Osteoblast (primary cell): ENCODE results near the gene CPA5. TPM values are rescaled to one million over a fixed set of nuclear protein-coding genes. Genes with fewer than 3 reads are reported as not detected.

Source experiments
- DNase-seq: peaks from one replicate; pipeline ENCODE4 v3.0.0; 2011; ENCODE audit warnings: low spot score, mixed read lengths; ENCODE audit not compliant: insufficient read length; ENCODE audit errors: missing footprints
- H2AFZ ChIP-seq: 2 replicates; pipeline ENCODE4 v1.6.0; 2011; ENCODE audit warnings: mild to moderate bottlenecking, low read length
- H3K27ac ChIP-seq: 2 replicates; pipeline ENCODE4 v1.5.1; 2011; ENCODE audit warnings: mild to moderate bottlenecking, low read depth, low read length, moderate library complexity
- H3K27me3 ChIP-seq: 2 replicates; pipeline ENCODE4 v1.6.0; 2012; ENCODE audit warnings: mild to moderate bottlenecking, control low read depth, inconsistent platforms, low read length, moderate library complexity; ENCODE audit not compliant: insufficient read depth
- H3K36me3 ChIP-seq: 2 replicates; pipeline ENCODE4 v1.5.1; 2011; ENCODE audit warnings: mild to moderate bottlenecking, low read length, control low read depth, moderate library complexity; ENCODE audit not compliant: insufficient read depth
- H3K4me1 ChIP-seq: 2 replicates; pipeline ENCODE4 v1.5.1; 2011; ENCODE audit warnings: mild to moderate bottlenecking, low read length, control low read depth, moderate library complexity; ENCODE audit not compliant: insufficient read depth
- H3K4me2 ChIP-seq: 2 replicates; pipeline ENCODE4 v1.6.0; 2011; ENCODE audit warnings: mild to moderate bottlenecking, low read length; ENCODE audit not compliant: insufficient read depth
- H3K4me3 ChIP-seq: fragments of 200-600 bp; sonication (generic); 3 replicates; pipeline ENCODE4 v1.5.1; 2012; ENCODE audit warnings: mild to moderate bottlenecking, low read length, inconsistent platforms; ENCODE audit not compliant: insufficient read depth
- H3K79me2 ChIP-seq: 2 replicates; pipeline ENCODE4 v1.6.0; 2012; ENCODE audit warnings: mild to moderate bottlenecking, low read length, control low read depth, inconsistent platforms; ENCODE audit not compliant: insufficient read depth
- H3K9me3 ChIP-seq: 2 replicates; pipeline ENCODE4 v1.5.1; 2011; ENCODE audit warnings: low read depth, low read length, control low read depth
- H4K20me1 ChIP-seq: 2 replicates; pipeline ENCODE4 v1.6.0; 2012; ENCODE audit warnings: mild to moderate bottlenecking, low read length, control low read depth; ENCODE audit not compliant: insufficient read depth
- CTCF ChIP-seq: IDR thresholded peaks from 2 replicates; pipeline ENCODE4 v1.5.1; 2011; ENCODE audit warnings: mild to moderate bottlenecking, low read depth, low read length, moderate library complexity; ENCODE audit errors: extremely low read depth
- total RNA-seq: library from RNA; depleted of rRNA; stranded (reverse); fragments of >200 nt; gene quantifications from 2 replicates; pipeline ENCODE4 v1.2.3, GENCODE V29; 2012

The CPA5 gene
- total RNA-seq, 1 donor, result not detected

- H3K27ac ChIP-seq, result peak overlapping the region; percentile 73
- H3K4me2 ChIP-seq, result peak overlapping the region; percentile 56
- H2AFZ ChIP-seq, result no peak overlapping the region
These were observed 48.5 kb downstream of the CPA5 start for GRCh38 chr7:130393101-130393561.

GRCh38 chr7:130393841-130394411 lies 49.3 kb downstream of the CPA5 start:
- H3K79me2 ChIP-seq, result no peaks in the 10 kb centered on the region
- no peaks in the 10 kb centered on the region for H4K20me1 ChIP-seq
- H3K4me3 ChIP-seq, result no peak overlapping the region
- H2AFZ ChIP-seq, result no peak overlapping the region
- DNase-seq, result peak; percentile 32
- H3K27me3 ChIP-seq, result no peaks in the 10 kb centered on the region
- no peak for TF ChIP-seq CTCF
- H3K4me1 ChIP-seq, result peaks cover 22% of the 10 kb centered on the region
- no peaks in the 10 kb centered on the region for H3K36me3 ChIP-seq
- no peak overlapping the region for H3K27ac ChIP-seq
- H3K4me2 ChIP-seq, result no peak overlapping the region
- no peaks in the 10 kb centered on the region for H3K9me3 ChIP-seq

More at GRCh38 chr7:130393101-130393561, 48.5 kb downstream of the CPA5 start:
- no peak for TF ChIP-seq CTCF
- Histone ChIP-seq H3K79me2 (no peaks in the 10 kb centered on the region), H3K4me1 (peaks cover 22% of the 10 kb centered on the region), H4K20me1 (no peaks in the 10 kb centered on the region), H3K9me3 (no peaks in the 10 kb centered on the region), H3K27me3 (no peaks in the 10 kb centered on the region), H3K36me3 (no peaks in the 10 kb centered on the region), H3K4me3 (no peak overlapping the region)
- DNase-seq, result peak; percentile 78

GRCh38 chr7:130394421-130395195 lies 50.0 kb downstream of the CPA5 start:
- Histone ChIP-seq H4K20me1 (no peaks in the 10 kb centered on the region), H3K4me2 (no peak overlapping the region), H3K27me3 (no peaks in the 10 kb centered on the region), H3K27ac (no peak overlapping the region), H3K36me3 (no peaks in the 10 kb centered on the region), H3K9me3 (no peaks in the 10 kb centered on the region), H2AFZ (no peak overlapping the region), H3K4me3 (no peak overlapping the region), H3K4me1 (peaks cover 22% of the 10 kb centered on the region), H3K79me2 (no peaks in the 10 kb centered on the region)
- DNase-seq, result no peak
- no peak for TF ChIP-seq CTCF

GRCh38 chr7:130395421-130395820 lies 50.8 kb downstream of the CPA5 start:
- Histone ChIP-seq H3K79me2 (no peaks in the 10 kb centered on the region), H3K4me3 (no peak overlapping the region), H3K27ac (no peak overlapping the region), H3K27me3 (no peaks in the 10 kb centered on the region), H3K36me3 (no peaks in the 10 kb centered on the region), H3K4me1 (peaks cover 26% of the 10 kb centered on the region), H2AFZ (no peak overlapping the region), H4K20me1 (no peaks in the 10 kb centered on the region), H3K4me2 (no peak overlapping the region), H3K9me3 (no peaks in the 10 kb centered on the region)
- TF ChIP-seq CTCF, result no peak
- DNase-seq, result no peak
